Activated CD8-positive, alpha-beta memory T cell treated with anti-CD3 and anti-CD28 coated beads, Interleukin-2, amount 50 U/mL, for 4 hours (primary cell): ENCODE results near the gene ZC3H15.

Experiments used
- DNase-seq: peaks from one replicate; pipeline ENCODE4 v3.0.0-alpha.2; 2020

The ZC3H15 gene

DNA sequence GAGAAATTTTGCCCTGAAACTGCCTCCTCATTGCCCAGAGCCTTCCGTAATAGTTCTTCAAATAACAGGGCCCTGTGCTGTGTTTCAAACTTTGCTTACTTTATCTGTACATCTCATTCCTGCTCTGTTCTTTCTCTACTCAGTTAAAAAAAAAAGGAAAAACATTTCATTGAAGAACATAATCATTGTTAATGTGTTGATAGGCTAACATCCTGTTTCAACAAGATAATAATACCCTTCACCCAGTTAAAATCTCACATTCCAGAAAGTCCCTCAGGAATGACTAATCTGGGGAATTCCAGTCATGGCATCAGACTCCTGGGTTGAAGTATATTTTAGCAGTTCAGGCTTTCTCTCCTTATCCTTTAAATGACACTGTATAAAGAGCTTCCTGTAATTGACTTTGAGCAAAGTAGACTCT lies 58.2 kb downstream of the ZC3H15 start:
- no peak for DNase-seq

DNA sequence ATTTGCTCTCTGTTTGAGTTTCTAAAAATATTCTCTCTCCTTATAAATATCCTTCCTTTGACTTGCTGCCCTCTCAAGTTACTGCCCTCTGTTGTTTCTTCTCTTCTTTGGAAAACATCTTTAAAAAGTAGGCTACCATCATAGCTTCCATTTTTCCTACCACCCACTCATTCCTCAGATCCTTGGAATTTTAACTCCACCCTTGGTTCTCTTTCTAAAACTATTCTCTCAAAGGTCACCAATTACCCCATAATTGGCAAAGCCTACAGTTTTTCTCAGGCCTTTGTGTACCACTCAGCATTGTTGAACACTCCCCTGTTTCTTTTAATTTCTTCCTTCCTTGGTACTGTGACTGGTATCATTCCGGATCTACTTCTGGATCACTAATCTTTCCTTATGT lies 60.8 kb downstream of the ZC3H15 start:
- DNase-seq = no peak

DNA sequence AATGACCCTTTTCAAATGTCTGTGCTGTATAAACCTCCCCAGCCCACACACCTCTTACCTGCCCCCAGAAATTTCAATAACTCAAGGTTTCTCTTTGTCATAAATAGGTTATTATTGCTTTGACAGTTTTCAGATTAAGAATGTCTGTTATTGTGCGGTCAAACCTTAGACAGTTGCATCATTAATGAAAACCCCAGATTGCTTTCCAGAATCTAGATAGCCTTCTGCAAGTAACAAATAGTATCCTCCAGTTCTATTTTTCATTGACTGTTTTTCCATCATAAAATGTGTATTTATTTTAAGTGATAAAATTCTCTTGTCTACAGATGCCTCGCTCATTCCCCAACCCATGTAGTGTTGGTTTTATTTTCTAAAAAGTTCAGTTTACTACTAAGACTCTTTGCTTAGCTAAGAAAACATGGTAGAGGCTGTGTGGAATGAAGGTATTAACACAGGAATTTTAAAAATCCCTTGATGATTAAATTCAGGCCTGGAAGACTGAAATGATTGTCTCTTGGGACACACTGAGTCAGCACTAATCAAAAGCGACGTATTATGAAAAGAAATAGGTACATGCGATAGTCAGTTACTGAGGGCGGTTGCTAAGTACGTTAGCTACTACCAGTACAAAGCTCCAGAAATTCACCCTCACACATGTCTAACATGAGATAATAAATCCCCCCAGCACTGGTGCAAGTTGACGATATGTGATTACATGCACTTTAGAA lies 65.4 kb downstream of the ZC3H15 start:
- DNase-seq = no peak

DNA sequence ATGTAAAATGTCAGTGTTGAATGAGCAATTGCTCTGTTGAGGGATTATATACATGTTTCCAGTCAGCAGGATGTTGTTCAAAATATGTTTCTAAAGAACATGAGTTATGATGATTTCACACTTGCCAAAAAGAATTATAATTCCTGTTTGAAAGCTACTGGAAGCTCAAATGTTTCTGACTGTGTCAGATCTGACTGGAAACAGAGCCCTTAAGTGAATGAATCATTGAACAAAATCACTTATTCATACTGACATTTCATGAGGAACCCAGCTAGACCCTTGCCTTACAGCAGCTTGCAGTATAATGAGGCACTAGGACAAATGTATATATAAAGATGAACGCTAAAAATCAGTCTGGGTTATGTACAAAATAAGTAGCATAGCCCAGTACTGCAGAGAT lies 68.4 kb downstream of the ZC3H15 start:
- no peak for DNase-seq

DNA sequence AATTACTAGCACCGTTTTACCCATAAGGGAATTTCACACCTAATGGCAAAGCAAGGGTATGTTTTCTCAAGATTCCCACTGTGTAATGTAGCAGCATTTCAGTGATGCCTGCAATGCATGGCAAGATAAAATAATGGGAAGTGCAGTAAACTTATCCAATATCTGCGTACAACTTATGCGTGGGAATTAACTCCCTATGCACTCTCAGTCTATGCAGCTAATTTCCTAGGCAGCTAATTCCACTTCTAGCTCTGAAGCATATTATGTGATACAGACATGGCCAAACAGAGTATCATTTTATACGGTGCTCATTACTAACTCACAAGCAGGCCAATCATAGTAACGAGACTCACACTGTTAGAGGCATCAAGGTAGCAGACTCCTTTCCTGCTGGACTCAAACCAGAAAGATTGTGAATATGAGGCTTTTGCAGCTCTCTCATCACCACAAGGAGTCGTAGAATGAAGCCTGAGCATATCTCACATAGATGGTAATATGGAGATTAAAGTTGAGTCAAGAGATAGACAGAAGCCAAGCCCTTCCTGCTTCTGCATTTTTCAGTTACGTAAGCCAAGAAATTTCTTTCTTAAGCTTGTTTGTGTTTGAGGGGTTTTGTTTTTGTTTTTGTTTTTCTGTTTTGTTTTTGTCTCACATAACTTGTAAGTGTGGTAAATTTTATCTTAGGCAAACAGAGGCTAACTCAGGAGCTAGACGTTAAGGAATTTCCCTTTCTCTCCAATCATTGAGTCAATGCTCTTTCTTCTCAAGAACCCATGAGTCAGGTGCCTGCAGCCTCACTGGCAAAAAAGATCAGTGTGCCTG lies 69.0 kb downstream of the ZC3H15 start:
- DNase-seq = no peak

DNA sequence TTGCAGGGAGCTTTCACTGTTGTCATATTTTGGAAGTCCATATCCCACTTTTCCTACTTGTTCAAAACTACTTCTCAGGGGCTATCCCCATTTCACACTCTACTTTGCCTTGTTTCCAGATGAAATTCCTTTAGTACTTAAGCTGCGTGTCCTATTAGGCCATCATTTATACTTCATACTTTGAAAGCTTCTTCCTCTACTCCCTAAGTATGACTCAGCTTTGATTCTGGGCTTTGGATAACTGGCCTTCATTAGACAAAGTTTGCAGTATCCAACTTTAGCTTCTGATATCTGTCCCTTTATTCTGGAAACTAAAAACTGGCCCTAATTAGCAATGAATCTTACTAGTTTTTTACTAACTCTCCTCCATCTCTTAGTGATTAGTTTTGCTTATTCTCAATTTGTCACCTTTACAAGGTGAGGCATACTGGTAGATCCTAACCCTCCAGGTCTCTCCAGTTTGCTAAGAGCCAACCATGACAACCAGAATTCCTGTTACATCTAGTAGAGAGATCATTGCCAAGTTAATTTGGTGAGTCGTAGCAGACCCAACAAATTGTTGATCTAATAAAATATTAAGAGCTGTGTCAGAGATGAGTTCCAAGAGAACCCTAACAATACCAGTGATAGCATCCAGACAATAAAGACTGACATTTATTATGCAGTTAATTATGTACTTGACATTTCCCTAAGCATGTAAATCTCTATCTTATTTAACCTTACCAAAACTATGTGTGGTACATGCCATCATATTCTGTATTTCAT lies 72.6 kb downstream of the ZC3H15 start:
- DNase-seq = no peak
